ENCODE data around the gene PRICKLE2.
A peak's percentile ranks its signal among the peaks of the same experiment; 100 is the strongest.

GRCh38 chr3:64262574-64263114, 37.4 kb upstream of the PRICKLE2 start:
- TF ChIP-seq MXI1 (IDR thresholded peaks at IDR 0.05; ENCODE audit: low read depth, low read length) = no peak
- no peak for TF ChIP-seq MTA3 (IDR thresholded peaks at IDR 0.05; ENCODE audit: borderline replicate concordance, low read length)
- TF ChIP-seq ZBTB40 (IDR thresholded peaks at IDR 0.05; ENCODE audit: borderline replicate concordance) = no peak
- TF ChIP-seq, protein P1, sequence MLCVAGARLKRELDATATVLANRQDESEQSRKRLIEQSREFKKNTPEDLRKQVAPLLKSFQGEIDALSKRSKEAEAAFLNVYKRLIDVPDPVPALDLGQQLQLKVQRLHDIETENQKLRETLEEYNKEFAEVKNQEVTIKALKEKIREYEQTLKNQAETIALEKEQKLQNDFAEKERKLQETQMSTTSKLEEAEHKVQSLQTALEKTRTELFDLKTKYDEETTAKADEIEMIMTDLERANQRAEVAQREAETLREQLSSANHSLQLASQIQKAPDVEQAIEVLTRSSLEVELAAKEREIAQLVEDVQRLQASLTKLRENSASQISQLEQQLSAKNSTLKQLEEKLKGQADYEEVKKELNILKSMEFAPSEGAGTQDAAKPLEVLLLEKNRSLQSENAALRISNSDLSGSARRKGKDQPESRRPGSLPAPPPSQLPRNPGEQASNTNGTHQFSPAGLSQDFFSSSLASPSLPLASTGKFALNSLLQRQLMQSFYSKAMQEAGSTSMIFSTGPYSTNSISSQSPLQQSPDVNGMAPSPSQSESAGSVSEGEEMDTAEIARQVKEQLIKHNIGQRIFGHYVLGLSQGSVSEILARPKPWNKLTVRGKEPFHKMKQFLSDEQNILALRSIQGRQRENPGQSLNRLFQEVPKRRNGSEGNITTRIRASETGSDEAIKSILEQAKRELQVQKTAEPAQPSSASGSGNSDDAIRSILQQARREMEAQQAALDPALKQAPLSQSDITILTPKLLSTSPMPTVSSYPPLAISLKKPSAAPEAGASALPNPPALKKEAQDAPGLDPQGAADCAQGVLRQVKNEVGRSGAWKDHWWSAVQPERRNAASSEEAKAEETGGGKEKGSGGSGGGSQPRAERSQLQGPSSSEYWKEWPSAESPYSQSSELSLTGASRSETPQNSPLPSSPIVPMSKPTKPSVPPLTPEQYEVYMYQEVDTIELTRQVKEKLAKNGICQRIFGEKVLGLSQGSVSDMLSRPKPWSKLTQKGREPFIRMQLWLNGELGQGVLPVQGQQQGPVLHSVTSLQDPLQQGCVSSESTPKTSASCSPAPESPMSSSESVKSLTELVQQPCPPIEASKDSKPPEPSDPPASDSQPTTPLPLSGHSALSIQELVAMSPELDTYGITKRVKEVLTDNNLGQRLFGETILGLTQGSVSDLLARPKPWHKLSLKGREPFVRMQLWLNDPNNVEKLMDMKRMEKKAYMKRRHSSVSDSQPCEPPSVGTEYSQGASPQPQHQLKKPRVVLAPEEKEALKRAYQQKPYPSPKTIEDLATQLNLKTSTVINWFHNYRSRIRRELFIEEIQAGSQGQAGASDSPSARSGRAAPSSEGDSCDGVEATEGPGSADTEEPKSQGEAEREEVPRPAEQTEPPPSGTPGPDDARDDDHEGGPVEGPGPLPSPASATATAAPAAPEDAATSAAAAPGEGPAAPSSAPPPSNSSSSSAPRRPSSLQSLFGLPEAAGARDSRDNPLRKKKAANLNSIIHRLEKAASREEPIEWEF (IDR thresholded peaks at IDR 0.05; ENCODE audit: insufficient replicate concordance, low read depth, low read length) = no peak
- TF ChIP-seq CTCF (IDR thresholded peaks at IDR 0.05 in 2 of 3, conservative IDR thresholded peaks at IDR 0.05 in 1 of 3; ENCODE audit: control insufficient read depth in 2 of 3, extremely low read depth in 1 of 3, insufficient read depth in 1 of 3, low read depth in 3 of 3, low read length in 3 of 3) = 0 out of 6 replicates have a peak, but pooled peaks of 1 of the 3 experiments have one; percentile 1
- TF ChIP-seq ESRRA (IDR thresholded peaks at IDR 0.05; ENCODE audit: low read length) = no peak

Data from GM12878 (cell line).